GM23338 (cell line): Measurements from ENCODE around the gene SPATA20. TPM values are rescaled to one million over a fixed set of nuclear protein-coding genes. Genes with fewer than 3 reads are reported as not detected.

Experiments
- ATAC-seq: fragments of 200-7000 bp; cut with Tn5 transposase; 3 replicates; pipeline ENCODE4 v1.9.1; 2020
- DNase-seq: peaks from one replicate; pipeline ENCODE4 v3.0.0-alpha.2; 2015; ENCODE audit warnings: low spot score
- H2AFZ ChIP-seq: fragments of 200-600 bp; sonication (generic); 2 replicates; pipeline ENCODE4 v1.8.0; 2016; ENCODE audit warnings: antibody characterized with exemption, mild to moderate bottlenecking, moderate library complexity
- H3F3A ChIP-seq: fragments of 200-600 bp; sonication (generic); replicated peaks from 2 replicates; pipeline ENCODE4 v1.8.0; 2017; ENCODE audit warnings: antibody characterized with exemption, mixed run types, low read depth
- H3K27ac ChIP-seq: fragments of 200-600 bp; sonication (generic); 2 replicates; pipeline ENCODE4 v1.6.1; 2016; ENCODE audit warnings: low read depth
- H3K27me3 ChIP-seq: fragments of 200-600 bp; sonication (generic); 2 replicates; pipeline ENCODE4 v1.8.0; 2016; ENCODE audit warnings: mild to moderate bottlenecking, mixed run types, moderate library complexity; ENCODE audit not compliant: insufficient read depth
- H3K36me3 ChIP-seq: fragments of 200-600 bp; sonication (generic); 2 replicates; pipeline ENCODE4 v1.8.0; 2016; ENCODE audit warnings: mild to moderate bottlenecking; ENCODE audit not compliant: insufficient read depth
- H3K4me1 ChIP-seq: fragments of 200-600 bp; sonication (generic); 2 replicates; pipeline ENCODE4 v1.8.0; 2016; ENCODE audit warnings: mild to moderate bottlenecking, moderate library complexity; ENCODE audit not compliant: insufficient read depth
- H3K4me2 ChIP-seq: fragments of 200-600 bp; sonication (generic); 2 replicates; pipeline ENCODE4 v1.7.1; 2017; ENCODE audit warnings: mixed run types
- H3K4me3 ChIP-seq: fragments of 200-600 bp; sonication (generic); 2 replicates; pipeline ENCODE4 v1.6.1; 2016; ENCODE audit warnings: mixed run types
- H3K79me2 ChIP-seq: fragments of 200-600 bp; sonication (generic); replicated peaks from 2 replicates; pipeline ENCODE4 v1.8.0; 2017; ENCODE audit warnings: mild to moderate bottlenecking; ENCODE audit not compliant: insufficient read depth
- H3K9me2 ChIP-seq: fragments of 200-600 bp; sonication (generic); 2 replicates; pipeline ENCODE4 v1.8.0; 2017; ENCODE audit not compliant: insufficient read depth
- H4K20me1 ChIP-seq: fragments of 200-600 bp; sonication (generic); replicated peaks from 2 replicates; pipeline ENCODE4 v1.8.0; 2017; ENCODE audit warnings: mild to moderate bottlenecking; ENCODE audit not compliant: insufficient read depth
- H3K27ac Mint-ChIP-seq: 2 replicates; pipeline ENCODE4 v1.8.0; 2020; ENCODE audit warnings: inconsistent platforms, mild to moderate bottlenecking, moderate library complexity, mixed read lengths
- H3K27me3 Mint-ChIP-seq: 3 replicates; pipeline ENCODE4 v1.8.0; 2022; ENCODE audit warnings: low read depth, mild to moderate bottlenecking, moderate library complexity, mixed read lengths, inconsistent platforms; ENCODE audit not compliant: insufficient read depth, poor library complexity
- H3K36me3 Mint-ChIP-seq: 3 replicates; pipeline ENCODE4 v1.8.0; 2021; ENCODE audit warnings: low read depth, mild to moderate bottlenecking, inconsistent platforms, moderate library complexity, mixed read lengths
- H3K4me1 Mint-ChIP-seq: 3 replicates; pipeline ENCODE4 v1.8.0; 2020; ENCODE audit warnings: mild to moderate bottlenecking, inconsistent platforms, mixed read lengths
- H3K4me3 Mint-ChIP-seq: 3 replicates; pipeline ENCODE4 v1.8.0; 2021; ENCODE audit warnings: moderate library complexity, mild to moderate bottlenecking, inconsistent platforms, mixed read lengths
- H3K9me3 Mint-ChIP-seq: 3 replicates; pipeline ENCODE4 v1.8.0; 2020; ENCODE audit warnings: moderate library complexity, mild to moderate bottlenecking, inconsistent platforms, mixed read lengths
- CTCF ChIP-seq, 2 experiments: fragments of 200-600 bp in 1 of 2; sonication (generic) in 1 of 2; conservative IDR thresholded peaks; 2 replicates each; pipeline versions ENCODE4 v1.5.1 to v1.6.1; 2016 to 2017; ENCODE audit warnings: antibody characterized with exemption in 2 of 2, low read depth in 2 of 2, mild to moderate bottlenecking in 2 of 2, moderate library complexity in 1 of 2
- EZH2phosphoT487 ChIP-seq: fragments of 200-600 bp; sonication (generic); IDR thresholded peaks from one replicate; pipeline ENCODE4 v1.8.1; 2018; ENCODE audit warnings: antibody characterized with exemption; ENCODE audit not compliant: unreplicated experiment
- POLR2AphosphoS5 ChIP-seq: IDR thresholded peaks from 2 replicates; pipeline ENCODE4 v1.6.1; 2016; ENCODE audit warnings: antibody characterized with exemption, low read depth
- ZNF331 ChIP-seq: fragments of 250-450 bp; sonication (Bioruptor Pico); IDR thresholded peaks from 2 replicates; pipeline ENCODE4 v1.5.0; 2020; ENCODE audit warnings: low read depth, mild to moderate bottlenecking, moderate library complexity
- ZNF462 ChIP-seq: fragments of 250-450 bp; sonication (Bioruptor Pico); IDR thresholded peaks from 2 replicates; pipeline ENCODE4 v1.5.0; 2020; ENCODE audit warnings: mild to moderate bottlenecking, moderate library complexity
- polyA plus RNA-seq: library from polyadenylated mRNA; unstranded; fragments of >200 nt; fragmentation: Nextera tagmentation; extraction: Ambion mirVana; gene quantifications from 2 replicates; pipeline ENCODE4 v1.2.1, GENCODE V29; 2016
- total RNA-seq: library from RNA; depleted of rRNA; stranded (reverse); fragments of >200 nt; shearing (Covaris generic); gene quantifications from 2 replicates; pipeline ENCODE4 v1.2.3, GENCODE V29; 2014

The SPATA20 gene
- total and polyA plus RNA-seq, 2 experiments from 2014 or later = 13.8 to 32.7 TPM

GRCh38 chr17:50545311-50545710, 1.7 kb upstream of the SPATA20 start:
- Histone ChIP-seq H3K9me2 (no peaks in the 10 kb centered on the region), H3K79me2 (no peaks in the 10 kb centered on the region), H3K4me3 (no peak overlapping the region), H3K27ac (no peak overlapping the region), H3K4me1 (peaks cover 18% of the 10 kb centered on the region; the same call in 1 of the 2 replicates), H3K27me3 (peaks cover 11% of the 10 kb centered on the region), H2AFZ (no peak overlapping the region), H3K36me3 (no peaks in the 10 kb centered on the region), H3K4me2 (no peak overlapping the region), H3F3A (no peaks in the 10 kb centered on the region), H4K20me1 (no peaks in the 10 kb centered on the region)
- no peak for ATAC-seq
- TF ChIP-seq CTCF (conservative IDR thresholded peaks at IDR 0.05; ENCODE audit: low read depth in 2 of 2) (no peak), ZNF462 (no peak), EZH2phosphoT487 (no peak), ZNF331 (CRISPR knock-in tag) (no peak), POLR2AphosphoS5 (no peak)
- H3K9me3 Mint-ChIP-seq = no peaks in the 10 kb centered on the region
- no peak overlapping the region for H3K27ac Mint-ChIP-seq
- H3K36me3 Mint-ChIP-seq = no peaks in the 10 kb centered on the region; the same call in 2 of the 3 replicates
- peaks cover 20% of the 10 kb centered on the region for H3K4me1 Mint-ChIP-seq
- H3K4me3 Mint-ChIP-seq = no peak overlapping the region
- no peak for DNase-seq
- peaks cover 24% of the 10 kb centered on the region for H3K27me3 Mint-ChIP-seq
